BE2C (cell line): Measurements from ENCODE around the gene SAFB.

ENCODE experiments used
- DNase-seq: peaks from one replicate; pipeline ENCODE4 v3.0.0-alpha.2; 2020
- H3K27me3 ChIP-seq: fragments of 250-450 bp; sonication (Bioruptor Pico); 2 replicates; pipeline ENCODE4 v1.5.1; 2020; ENCODE audit warnings: mild to moderate bottlenecking
- H3K36me3 ChIP-seq: fragments of 250-450 bp; sonication (Bioruptor Pico); 2 replicates; pipeline ENCODE4 v1.5.1; 2020; ENCODE audit warnings: mild to moderate bottlenecking
- H3K4me1 ChIP-seq: fragments of 250-450 bp; sonication (Bioruptor Pico); 2 replicates; pipeline ENCODE4 v1.5.1; 2020
- H3K4me3 ChIP-seq: 2 replicates; pipeline ENCODE4 v1.5.1; 2011; ENCODE audit warnings: low read depth, low read length
- H3K9me3 ChIP-seq: fragments of 250-450 bp; sonication (Bioruptor Pico); 2 replicates; pipeline ENCODE4 v1.5.1; 2020
- TF ChIP-seq, protein P1 (sequence below): IDR thresholded peaks from 2 replicates; pipeline ENCODE4 v1.5.1; 2012; ENCODE audit warnings: mild to moderate bottlenecking, low read depth, low read length

SAFB gene

DNA sequence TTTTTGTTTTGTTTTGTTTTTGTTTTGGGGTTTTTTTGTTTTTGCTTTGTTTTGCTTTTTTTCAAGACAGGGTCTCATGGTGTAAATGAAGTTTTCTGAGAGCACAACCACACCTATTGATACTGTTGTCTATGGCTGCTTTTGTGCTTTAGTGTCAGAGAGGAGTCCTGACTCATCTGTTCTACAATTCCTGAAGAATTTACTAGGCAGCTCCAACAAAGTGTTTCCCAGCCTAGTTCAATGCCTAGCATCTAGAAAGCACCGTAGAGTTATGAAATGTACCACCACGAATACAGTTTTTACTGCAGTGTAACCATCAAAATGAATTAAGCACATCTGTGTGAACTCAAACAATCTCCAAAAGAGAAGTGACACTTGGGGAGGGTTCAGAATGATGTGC, 21.2 kb downstream of the SAFB start:
- peaks cover 82% of the 10 kb centered on the region for H3K36me3 ChIP-seq
- no peak overlapping the region for H3K4me3 ChIP-seq
- no peak for DNase-seq
- TF ChIP-seq, protein P1, sequence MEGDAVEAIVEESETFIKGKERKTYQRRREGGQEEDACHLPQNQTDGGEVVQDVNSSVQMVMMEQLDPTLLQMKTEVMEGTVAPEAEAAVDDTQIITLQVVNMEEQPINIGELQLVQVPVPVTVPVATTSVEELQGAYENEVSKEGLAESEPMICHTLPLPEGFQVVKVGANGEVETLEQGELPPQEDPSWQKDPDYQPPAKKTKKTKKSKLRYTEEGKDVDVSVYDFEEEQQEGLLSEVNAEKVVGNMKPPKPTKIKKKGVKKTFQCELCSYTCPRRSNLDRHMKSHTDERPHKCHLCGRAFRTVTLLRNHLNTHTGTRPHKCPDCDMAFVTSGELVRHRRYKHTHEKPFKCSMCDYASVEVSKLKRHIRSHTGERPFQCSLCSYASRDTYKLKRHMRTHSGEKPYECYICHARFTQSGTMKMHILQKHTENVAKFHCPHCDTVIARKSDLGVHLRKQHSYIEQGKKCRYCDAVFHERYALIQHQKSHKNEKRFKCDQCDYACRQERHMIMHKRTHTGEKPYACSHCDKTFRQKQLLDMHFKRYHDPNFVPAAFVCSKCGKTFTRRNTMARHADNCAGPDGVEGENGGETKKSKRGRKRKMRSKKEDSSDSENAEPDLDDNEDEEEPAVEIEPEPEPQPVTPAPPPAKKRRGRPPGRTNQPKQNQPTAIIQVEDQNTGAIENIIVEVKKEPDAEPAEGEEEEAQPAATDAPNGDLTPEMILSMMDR: no peak
- H3K9me3 ChIP-seq: no peaks in the 10 kb centered on the region
- no peaks in the 10 kb centered on the region for H3K4me1 ChIP-seq
- H3K27me3 ChIP-seq: no peaks in the 10 kb centered on the region

DNA sequence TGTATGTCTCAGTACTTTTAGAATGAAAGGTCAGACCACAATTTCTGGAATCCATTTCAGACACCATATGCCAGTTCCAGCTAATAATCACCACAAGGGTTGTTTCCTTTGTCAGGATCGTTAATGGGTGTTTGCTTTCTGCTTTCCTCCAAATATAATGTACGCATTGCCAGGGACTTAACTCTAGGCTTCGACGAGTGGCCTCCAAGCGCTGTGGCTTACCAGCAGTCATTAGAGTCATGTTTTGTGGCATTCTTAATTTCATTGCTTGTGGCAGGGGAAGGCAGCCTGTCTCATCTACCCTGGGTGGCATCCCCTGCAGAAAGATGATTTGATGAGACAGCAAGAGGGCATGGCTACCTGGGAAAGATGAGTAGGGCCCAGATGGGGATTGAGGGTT, 22.5 kb downstream of the SAFB start:
- TF ChIP-seq, protein P1: no peak
- DNase-seq: no peak
- Histone ChIP-seq H3K36me3 (peaks cover 89% of the 10 kb centered on the region), H3K4me1 (no peaks in the 10 kb centered on the region), H3K9me3 (no peaks in the 10 kb centered on the region), H3K4me3 (no peak overlapping the region), H3K27me3 (no peaks in the 10 kb centered on the region)

DNA sequence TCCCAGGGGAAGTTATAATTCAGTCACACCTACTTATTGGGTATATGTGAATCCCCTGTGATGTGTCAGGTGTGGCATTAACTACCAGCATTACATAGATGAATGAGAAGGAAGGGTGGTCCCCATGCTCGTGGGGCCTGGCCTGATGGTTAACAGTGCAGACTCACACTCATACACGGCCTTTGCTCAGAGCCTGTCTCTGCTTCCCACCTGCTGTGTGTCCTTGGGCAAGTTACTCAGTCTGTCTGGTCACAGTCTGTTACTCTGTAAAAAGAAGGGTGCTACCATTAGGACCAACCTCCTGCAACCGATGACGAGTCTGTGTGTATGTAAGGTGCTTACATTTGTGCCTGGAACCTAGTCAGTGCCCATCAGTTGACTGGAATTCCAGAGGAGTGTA, 23.8 kb downstream of the SAFB start:
- no peaks in the 10 kb centered on the region for H3K27me3 ChIP-seq
- H3K36me3 ChIP-seq: peaks cover 91% of the 10 kb centered on the region
- no peaks in the 10 kb centered on the region for H3K9me3 ChIP-seq
- H3K4me3 ChIP-seq: no peak overlapping the region
- TF ChIP-seq, protein P1: no peak
- DNase-seq: no peak
- H3K4me1 ChIP-seq: no peaks in the 10 kb centered on the region; the same call in 1 of the 2 replicates

DNA sequence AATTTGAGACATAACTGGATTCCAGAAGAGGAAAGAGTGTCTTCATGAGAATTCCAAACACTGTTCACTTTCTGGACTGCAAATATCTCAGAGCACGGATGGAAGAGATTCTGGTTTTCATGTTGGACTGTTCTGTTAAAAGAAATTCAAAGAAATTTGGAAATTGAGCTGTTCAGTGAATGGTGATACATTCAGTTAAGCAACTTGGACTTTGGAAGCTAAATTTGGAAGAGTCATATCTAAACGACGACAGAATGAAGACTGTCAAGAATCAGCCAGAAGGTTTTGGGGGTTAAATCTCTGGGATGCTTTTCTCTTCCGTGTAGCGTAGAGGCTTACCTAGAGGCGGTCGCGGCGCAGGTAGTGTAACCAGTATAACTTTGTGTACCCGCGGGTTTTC, 25.6 kb downstream of the SAFB start:
- TF ChIP-seq, protein P1: no peak
- H3K4me3 ChIP-seq: no peak overlapping the region
- no peaks in the 10 kb centered on the region for H3K27me3 ChIP-seq
- no peaks in the 10 kb centered on the region for H3K9me3 ChIP-seq
- H3K36me3 ChIP-seq: peaks cover 93% of the 10 kb centered on the region
- no peak for DNase-seq
- H3K4me1 ChIP-seq: peaks cover 2% of the 10 kb centered on the region

DNA sequence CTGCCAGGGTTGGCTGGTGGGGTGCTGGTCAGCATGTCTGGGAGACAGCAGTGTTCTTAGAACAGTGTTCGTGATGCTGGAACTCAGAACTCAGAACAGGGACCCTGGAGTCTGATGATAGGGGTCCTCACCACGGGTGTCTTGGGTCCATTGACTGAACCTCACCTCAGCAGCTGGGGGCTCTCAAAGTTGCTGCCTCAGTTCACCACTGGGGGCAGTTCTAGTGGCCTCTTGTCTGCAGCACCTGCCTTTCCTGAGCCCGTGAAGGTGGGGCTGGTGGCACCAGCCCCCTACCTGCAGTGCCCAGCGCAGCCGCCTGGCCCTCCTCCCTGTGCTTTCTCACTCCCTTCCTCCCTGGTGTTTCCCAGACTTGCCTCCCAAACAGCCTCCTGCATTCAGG, 28.5 kb downstream of the SAFB start:
- Histone ChIP-seq H3K4me3 (no peak overlapping the region), H3K27me3 (no peaks in the 10 kb centered on the region), H3K36me3 (peaks cover 93% of the 10 kb centered on the region), H3K4me1 (peaks cover 2% of the 10 kb centered on the region), H3K9me3 (no peaks in the 10 kb centered on the region)
- TF ChIP-seq, protein P1: peak; percentile 15; the same call in 1 of the 2 replicates
- no peak for DNase-seq

DNA sequence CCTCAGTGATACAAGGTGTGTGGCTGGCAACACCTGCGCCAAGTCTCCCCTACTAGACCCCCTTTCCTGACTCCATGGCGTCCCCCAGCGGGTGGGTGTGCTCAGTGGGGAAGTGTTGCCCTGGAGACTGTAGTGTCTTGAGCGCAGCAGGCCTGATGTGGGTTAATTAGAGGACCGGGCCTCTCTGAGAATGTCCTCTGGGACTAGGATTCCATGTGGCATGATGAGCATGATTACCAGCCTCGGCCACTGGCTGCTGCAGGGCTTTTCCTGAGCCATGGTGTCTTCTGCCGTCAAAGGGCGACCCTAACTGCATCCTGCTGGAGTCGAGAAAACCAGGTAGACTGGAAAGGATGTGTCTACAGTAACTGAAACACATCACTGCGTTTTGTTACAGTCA, 29.4 kb downstream of the SAFB start:
- DNase-seq: peak; percentile 69
- Histone ChIP-seq H3K9me3 (no peaks in the 10 kb centered on the region), H3K36me3 (peaks cover 92% of the 10 kb centered on the region), H3K4me1 (peaks cover 2% of the 10 kb centered on the region), H3K27me3 (no peaks in the 10 kb centered on the region), H3K4me3 (no peak overlapping the region)
- TF ChIP-seq, protein P1: peak; percentile 37
